ENCODE results near the gene FBXO42. TPM values are rescaled to one million over a fixed set of nuclear protein-coding genes. Genes with fewer than 3 reads are reported as not detected.

Gene FBXO42
- total RNA-seq, 4 donors from 2014 or later, result 21.0 to 30.3 (median 23.0) TPM

GRCh38 chr1:16207318-16208269 lies 144.7 kb downstream of the FBXO42 start:
- H3K4me1 ChIP-seq, result peaks cover 0 to 7% of the 10 kb centered on the region in 2 donors
- H3K9me3 ChIP-seq, result no peaks in the 10 kb centered on the region
- TF ChIP-seq, protein P1, sequence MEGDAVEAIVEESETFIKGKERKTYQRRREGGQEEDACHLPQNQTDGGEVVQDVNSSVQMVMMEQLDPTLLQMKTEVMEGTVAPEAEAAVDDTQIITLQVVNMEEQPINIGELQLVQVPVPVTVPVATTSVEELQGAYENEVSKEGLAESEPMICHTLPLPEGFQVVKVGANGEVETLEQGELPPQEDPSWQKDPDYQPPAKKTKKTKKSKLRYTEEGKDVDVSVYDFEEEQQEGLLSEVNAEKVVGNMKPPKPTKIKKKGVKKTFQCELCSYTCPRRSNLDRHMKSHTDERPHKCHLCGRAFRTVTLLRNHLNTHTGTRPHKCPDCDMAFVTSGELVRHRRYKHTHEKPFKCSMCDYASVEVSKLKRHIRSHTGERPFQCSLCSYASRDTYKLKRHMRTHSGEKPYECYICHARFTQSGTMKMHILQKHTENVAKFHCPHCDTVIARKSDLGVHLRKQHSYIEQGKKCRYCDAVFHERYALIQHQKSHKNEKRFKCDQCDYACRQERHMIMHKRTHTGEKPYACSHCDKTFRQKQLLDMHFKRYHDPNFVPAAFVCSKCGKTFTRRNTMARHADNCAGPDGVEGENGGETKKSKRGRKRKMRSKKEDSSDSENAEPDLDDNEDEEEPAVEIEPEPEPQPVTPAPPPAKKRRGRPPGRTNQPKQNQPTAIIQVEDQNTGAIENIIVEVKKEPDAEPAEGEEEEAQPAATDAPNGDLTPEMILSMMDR (IDR thresholded peaks at IDR 0.05), result no peak
- no peak for TF ChIP-seq POLR2A (IDR thresholded peaks at IDR 0.05)
- H3K27ac ChIP-seq, result peak overlapping the region; percentile 84 to 97
- no peaks in the 10 kb centered on the region for H3K36me3 ChIP-seq
- peak; percentile 50 to 53 for DNase-seq
- H3K4me3 ChIP-seq, result peak overlapping the region; percentile 37 to 58
- intact Hi-C loops (cut with DNase I; ENCODE audit: low total_unique reads), result loop anchor here (10.0 kb wide), 1 partner anchor 157 kb away; the partner anchor contains the start of gene SZRD1
- no peaks in the 10 kb centered on the region for H3K27me3 ChIP-seq

DNA sequence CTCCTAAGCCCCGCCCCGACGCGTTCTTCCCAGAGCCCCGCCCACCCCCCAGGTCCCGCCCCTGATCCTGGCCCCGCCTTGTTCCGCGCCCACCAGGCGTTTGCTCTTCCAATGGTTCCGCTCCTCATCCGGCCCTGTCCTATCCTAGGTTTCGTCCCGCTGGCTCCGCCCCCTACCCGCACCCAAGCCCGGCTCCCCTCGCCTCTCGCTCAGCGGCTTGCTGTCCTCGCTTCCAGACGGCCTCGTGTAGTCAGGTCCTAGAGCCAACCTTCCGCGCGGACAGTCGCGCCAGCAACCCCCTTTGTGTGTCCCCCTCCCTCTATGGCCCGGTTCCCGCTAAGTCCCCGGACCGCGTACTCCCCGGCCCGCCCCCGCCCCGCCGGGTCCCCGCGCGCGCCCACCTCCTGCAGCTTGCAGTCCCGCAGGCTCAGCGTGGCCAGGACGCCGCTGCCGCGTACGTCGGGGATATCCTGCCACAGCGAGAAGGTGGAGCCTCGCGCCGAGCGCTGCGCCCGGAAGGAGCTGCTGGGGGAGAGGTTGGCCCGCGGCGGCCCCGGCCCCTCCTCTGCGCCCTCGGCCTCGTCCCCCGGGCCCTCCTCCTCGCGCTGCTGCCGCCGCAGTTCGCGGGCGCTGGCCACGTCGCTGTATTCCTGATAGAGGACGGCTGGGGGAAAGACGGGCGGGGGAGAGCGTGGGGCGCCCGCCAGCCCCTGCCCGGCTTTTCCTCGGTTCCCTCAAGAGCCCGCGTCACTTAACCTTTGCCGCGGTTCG lies 145.5 kb downstream of the FBXO42 start:
- Histone ChIP-seq H3K4me1 (peaks cover 0 to 7% of the 10 kb centered on the region in 2 donors), H3K36me3 (no peaks in the 10 kb centered on the region), H3K27ac (peak overlapping the region; percentile 90 to 97), H3K27me3 (no peaks in the 10 kb centered on the region), H3K4me3 (peak overlapping the region; percentile 53 to 58), H3K9me3 (no peaks in the 10 kb centered on the region)
- intact Hi-C loops (cut with DNase I; ENCODE audit: low total_unique reads), result loop anchor here (10.0 kb wide), 1 partner anchor 158 kb away; the partner anchor contains the start of gene SZRD1
- DNase-seq, result peak; percentile 98 to 99
- peak; percentile 83 to 85 for TF ChIP-seq POLR2A (IDR thresholded peaks at IDR 0.05)
- TF ChIP-seq, protein P1 (IDR thresholded peaks at IDR 0.05), result peak in 1 of 4 experiments; percentile 3

GRCh38 chr1:16205891-16206546 lies 146.3 kb downstream of the FBXO42 start:
- Histone ChIP-seq H3K9me3 (no peaks in the 10 kb centered on the region), H3K36me3 (no peaks in the 10 kb centered on the region), H3K4me1 (peaks cover 0 to 7% of the 10 kb centered on the region in 2 donors), H3K27ac (peak overlapping the region; percentile 90 to 97), H3K27me3 (no peaks in the 10 kb centered on the region), H3K4me3 (peak overlapping the region; percentile 46 to 53)
- intact Hi-C loops (cut with DNase I; ENCODE audit: low total_unique reads), result loop anchor here (10.0 kb wide), 1 partner anchor 159 kb away; the partner anchor contains the start of gene SZRD1
- DNase-seq, result peak in 1 of 2 donors; percentile 67
- TF ChIP-seq, protein P1 (IDR thresholded peaks at IDR 0.05), result no peak
- no peak for TF ChIP-seq POLR2A (IDR thresholded peaks at IDR 0.05)

- Histone ChIP-seq H3K27me3 (no peaks in the 10 kb centered on the region), H3K9me3 (no peaks in the 10 kb centered on the region), H3K4me3 (no peak overlapping the region), H3K27ac (peak overlapping the region; percentile 90 to 97), H3K4me1 (peaks cover 0 to 7% of the 10 kb centered on the region in 2 donors), H3K36me3 (no peaks in the 10 kb centered on the region)
- intact Hi-C loops (cut with DNase I; ENCODE audit: low total_unique reads), result loop anchor here (10.0 kb wide), 1 partner anchor 159 kb away; the partner anchor contains the start of gene SZRD1
- DNase-seq, result peak in 1 of 2 donors; percentile 48
- TF ChIP-seq, protein P1 (IDR thresholded peaks at IDR 0.05), result no peak
- TF ChIP-seq POLR2A (IDR thresholded peaks at IDR 0.05), result no peak
Measured at GRCh38 chr1:16205334-16205671, 147.0 kb downstream of the FBXO42 start.
